GM12878 (cell line): ENCODE results near the gene ATP2A1. TPM values are rescaled to one million over a fixed set of nuclear protein-coding genes. Genes with fewer than 3 reads are reported as not detected.

ENCODE experiments used
- ATAC-seq: fragments of 200-7000 bp; cut with Tn5 transposase; 3 replicates; pipeline ENCODE4 v1.9.1; 2020; ENCODE audit warnings: mild to moderate bottlenecking, moderate library complexity
- BruUV-seq: library from RNA; stranded (reverse); fragments of 400-500 nt; replicated peaks from 2 replicates; lab custom pipeline; 2021; lab: Mats Ljungman, UMichigan
- CTCF ChIA-PET: fragments of 300-600 bp; sonication (Branson Sonifier 250); formaldehyde crosslinking; extraction: SDS; loops from one replicate; lab custom pipeline; 2021; ENCODE audit warnings: inconsistent platforms; lab: Yijun Ruan, JAX
- POLR2A ChIA-PET: fragments of 350-600 bp; formaldehyde crosslinking; extraction: SDS; loops from one replicate; lab custom pipeline; 2021; ENCODE audit warnings: inconsistent platforms; lab: Charles Lee
- RAD21 ChIA-PET: fragments of 300-600 bp; sonication (Branson Sonifier 250); formaldehyde crosslinking; loops from one replicate; lab custom pipeline; 2023; ENCODE audit warnings: antibody characterized with exemption; ENCODE audit not compliant: unreplicated experiment; lab: Charles Lee
- SMC1A ChIA-PET: fragments of 300-600 bp; sonication (Branson Sonifier 250); formaldehyde crosslinking; loops from one replicate; lab custom pipeline; 2023; ENCODE audit not compliant: unreplicated experiment, uncharacterized antibody; lab: Charles Lee
- DNase-seq: peaks from one replicate; pipeline ENCODE4 v3.0.0-alpha.2; 2011; ENCODE audit warnings: low read depth, low spot score
- FAIRE-seq: peaks from 3 replicates; lab custom pipeline; 2011; peaks lifted over from hg19 to GRCh38; lab: Jason Lieb, UNC
- H2AFZ ChIP-seq: 2 replicates; pipeline ENCODE4 v1.6.0; 2011; ENCODE audit warnings: low read depth, low read length, control low read depth; ENCODE audit not compliant: control insufficient read depth
- H3K27ac ChIP-seq: 2 replicates; pipeline ENCODE4 v1.5.1; 2011; ENCODE audit warnings: control low read depth; ENCODE audit not compliant: control insufficient read depth, insufficient read depth
- H3K27me3 ChIP-seq, 2 experiments: replicated peaks in 1 of 2; 2 replicates each; pipeline versions ENCODE4 v1.6.0 to v1.6.1; 2011; ENCODE audit warnings: low read length in 1 of 2; ENCODE audit not compliant: control insufficient read depth in 2 of 2, insufficient read depth in 2 of 2
- H3K36me3 ChIP-seq, 2 experiments: 2 replicates each; pipeline ENCODE4 v1.5.1; 2011; ENCODE audit warnings: low read length in 1 of 2; ENCODE audit not compliant: control insufficient read depth in 2 of 2, insufficient read depth in 2 of 2
- H3K4me1 ChIP-seq: 2 replicates; pipeline ENCODE4 v1.6.1; 2011; ENCODE audit warnings: mild to moderate bottlenecking, low read length, moderate library complexity, mixed read lengths; ENCODE audit not compliant: control insufficient read depth, insufficient read depth
- H3K4me2 ChIP-seq: 2 replicates; pipeline ENCODE4 v1.6.0; 2011; ENCODE audit warnings: control low read depth; ENCODE audit not compliant: control insufficient read depth, insufficient read depth
- H3K4me3 ChIP-seq: fragments of 200-600 bp; sonication (generic); 2 replicates; pipeline ENCODE4 v1.5.1; 2016
- H3K79me2 ChIP-seq: 2 replicates; pipeline ENCODE4 v1.6.0; 2011; ENCODE audit warnings: low read length; ENCODE audit not compliant: control insufficient read depth, insufficient read depth
- H3K9ac ChIP-seq: 2 replicates; pipeline ENCODE4 v1.8.0; 2011; ENCODE audit warnings: low read length, control low read depth, mixed read lengths; ENCODE audit not compliant: control insufficient read depth, insufficient read depth
- H3K9me3 ChIP-seq: replicated peaks from 3 replicates; pipeline ENCODE4 v1.5.1; 2011; ENCODE audit warnings: mild to moderate bottlenecking, low read length; ENCODE audit not compliant: control insufficient read depth, insufficient read depth
- H4K20me1 ChIP-seq: 2 replicates; pipeline ENCODE4 v1.6.0; 2011; ENCODE audit not compliant: control insufficient read depth, insufficient read depth
- DPF2 ChIP-seq: fragments of 450-650 bp; IDR thresholded peaks from 2 replicates; pipeline ENCODE4 v1.6.1; 2017; ENCODE audit warnings: mild to moderate bottlenecking
- EGR1 ChIP-seq, 2 experiments: IDR thresholded peaks; 1 replicate in 1 of 2; 2 replicates in 1 of 2; pipeline ENCODE4 v1.6.1; 2011 to 2012; ENCODE audit warnings: low read depth in 2 of 2, low read length in 2 of 2, borderline replicate concordance in 1 of 2, mild to moderate bottlenecking in 1 of 2, moderate library complexity in 1 of 2
- FOXK2 ChIP-seq: fragments of 450-650 bp; IDR thresholded peaks from 2 replicates; pipeline ENCODE4 v1.6.1; 2017; ENCODE audit warnings: mild to moderate bottlenecking, moderate library complexity
- GABPA ChIP-seq: IDR thresholded peaks from 2 replicates; pipeline ENCODE4 v1.6.1; 2014; ENCODE audit warnings: antibody characterized with exemption, low read depth, mild to moderate bottlenecking, inconsistent platforms
- JUND ChIP-seq: IDR thresholded peaks from 2 replicates; pipeline ENCODE4 v1.6.1; 2012; ENCODE audit warnings: low read depth, mild to moderate bottlenecking, low read length, improper control_type of control experiment, moderate library complexity
- NFYA ChIP-seq: IDR thresholded peaks from 2 replicates; pipeline ENCODE4 v1.6.1; 2011; ENCODE audit warnings: low read depth, mild to moderate bottlenecking, low read length, improper control_type of control experiment, borderline replicate concordance
- NR2C1 ChIP-seq: fragments of 450-650 bp; IDR thresholded peaks from 2 replicates; pipeline ENCODE4 v1.6.1; 2017; ENCODE audit warnings: antibody characterized with exemption, mild to moderate bottlenecking, moderate library complexity
- PML ChIP-seq: IDR thresholded peaks from 2 replicates; pipeline ENCODE4 v1.6.1; 2012; ENCODE audit warnings: low read length, inconsistent platforms
- POU2F2 ChIP-seq: IDR thresholded peaks from 3 replicates; pipeline ENCODE4 v1.6.1; 2011; ENCODE audit warnings: low read depth, mild to moderate bottlenecking, low read length, borderline replicate concordance
- RB1 ChIP-seq: fragments of 450-650 bp; formaldehyde crosslinking; IDR thresholded peaks from 2 replicates; pipeline ENCODE4 v1.6.1; 2017; ENCODE audit warnings: mild to moderate bottlenecking, borderline replicate concordance
- RBBP5 ChIP-seq: fragments of 200-600 bp; sonication (generic); conservative IDR thresholded peaks from 2 replicates; pipeline ENCODE4 v1.6.1; 2016
- SRF ChIP-seq, 2 experiments: IDR thresholded peaks; 2 replicates each; pipeline ENCODE4 v1.6.1; 2011; ENCODE audit warnings: low read depth in 2 of 2, low read length in 2 of 2, mild to moderate bottlenecking in 1 of 2, moderate library complexity in 1 of 2
- STAT1 ChIP-seq: fragments of 450-650 bp; conservative IDR thresholded peaks from 2 replicates; pipeline ENCODE4 v1.6.1; 2014; ENCODE audit warnings: antibody characterized with exemption, mild to moderate bottlenecking
- YY1 ChIP-seq: IDR thresholded peaks from 2 replicates; pipeline ENCODE4 v1.6.1; 2011; ENCODE audit warnings: low read depth, mild to moderate bottlenecking, low read length
- ZNF217 ChIP-seq: fragments of 450-650 bp; IDR thresholded peaks from 2 replicates; pipeline ENCODE4 v1.6.1; 2017; ENCODE audit warnings: antibody characterized with exemption, mild to moderate bottlenecking
- ZNF384 ChIP-seq: IDR thresholded peaks from 2 replicates; pipeline ENCODE4 v1.6.1; 2012; ENCODE audit warnings: low read depth, mild to moderate bottlenecking, low read length, improper control_type of control experiment, borderline replicate concordance
- WGBS: methylation state at CpG from one replicate; pipeline ENCODE4 v1.1.6; 2016; ENCODE audit warnings: low lambda C conversion rate; ENCODE audit not compliant: insufficient replicate concordance, insufficient coverage; ENCODE audit errors: missing lambda C conversion rate; 5-methylcytosine and 5-hydroxymethylcytosine counted together
- in situ Hi-C: fragments of 300-500 bp; cut with MboI; formaldehyde crosslinking; loops from 9 replicates; pipeline ENCODE4 v1.14.3; 2018; ENCODE audit warnings: mixed read lengths
- intact Hi-C: fragments of 100-400 bp; cut with micrococcal nuclease; formaldehyde crosslinking; loops from one replicate; pipeline ENCODE4 v1.14.2; 2022; ENCODE audit not compliant: unreplicated experiment
- polyA plus RNA-seq, 11 experiments: library from polyadenylated mRNA; depleted of rRNA in 4 of 11; unstranded in 6 of 11; stranded (reverse) in 5 of 11; fragments of >200 nt; fragmentation: Nextera tagmentation in 4 of 11; fragmentation: Illumina TruSeq in 1 of 11; extraction: Ambion mirVana in 4 of 11; extraction: Trizol in 1 of 11; gene quantifications; 1 replicate in 1 of 11; 2 replicates in 10 of 11; pipeline versions ENCODE4 v1.2.1 to v1.2.3, GENCODE V29; 2011 to 2016; ENCODE audit warnings: inconsistent platforms in 2 of 11, missing spikeins in 2 of 11, low read depth in 1 of 11
- total RNA-seq, 4 experiments: library from RNA; depleted of rRNA in 3 of 4; stranded (reverse); fragments of >200 nt in 3 of 4; fragmentation: Illumina TruSeq in 1 of 4; extraction: Trizol in 1 of 4; gene quantifications; 2 replicates each; pipeline versions ENCODE4 v1.2.1 to v1.2.3, GENCODE V29; 2013 to 2021
- TF ChIP-seq, protein P1 (sequence below): fragments of 450-650 bp; IDR thresholded peaks from 2 replicates; pipeline ENCODE4 v1.6.1; 2017; ENCODE audit warnings: antibody characterized with exemption, mild to moderate bottlenecking, moderate library complexity
- TF ChIP-seq, protein P2 (sequence below): fragments of 450-650 bp; formaldehyde crosslinking; IDR thresholded peaks from 2 replicates; pipeline ENCODE4 v1.4.0; 2022; ENCODE audit warnings: mild to moderate bottlenecking, moderate library complexity

Gene ATP2A1
- total and polyA plus RNA-seq, 10 of the 15 experiments (the other 5 are each of a cell fraction or from before 2014, with no cell fraction given), result 0.13 to 1.7 (median 0.88) TPM

GRCh38 chr16:28930203-28930602 is 51.9 kb downstream of the ATP2A1 start (continued):
- TF ChIP-seq ZNF217 (no peak), PML (no peak), NR2C1 (no peak)

GRCh38 chr16:28930652-28931051 is 52.4 kb downstream of the ATP2A1 start:
- ATAC-seq, result peak; percentile 65
- Histone ChIP-seq H2AFZ (peak overlapping the region; percentile 40), H3K36me3 (0 out of 4 replicates have a peak, but pooled peaks cover 0 to 3% of the 10 kb centered on the region in 2 experiments), H3K27ac (peak overlapping the region; percentile 92), H3K4me1 (peaks cover 16% of the 10 kb centered on the region), H3K79me2 (peaks cover 21% of the 10 kb centered on the region), H3K4me2 (peak overlapping the region; percentile 95), H3K9me3 (no peaks in the 10 kb centered on the region), H3K9ac (peak overlapping the region; percentile 17; the same call in 1 of the 2 replicates), H3K27me3 (no peaks in the 10 kb centered on the region), H4K20me1 (no peaks in the 10 kb centered on the region), H3K4me3 (no peak overlapping the region)
- in situ Hi-C loops, result no loop called here
- peak; percentile 41 for FAIRE-seq
- DNase-seq, result peak; percentile 86
- 3% methylated on average over 3 of the region's 3 CpGs for whole genome bisulfite sequencing
- ChIA-PET CTCF (interaction anchor here (0.6 to 7.2 kb wide), 3 partner anchors 14 to 609 kb away, joined by 3 to 136 read pairs (median 8); partner anchors contain the start of gene SH2B1), POLR2A (interaction anchor here (0.5 kb wide), 1 partner anchor 37 kb away, joined by 4 read pairs; no protein-coding TSS in a partner anchor), SMC1A (interaction anchor here (0.6 to 4.2 kb wide), 3 partner anchors 13 to 912 kb away, joined by 3 to 52 read pairs (median 4); no protein-coding TSS in a partner anchor), RAD21 (interaction anchor here (1.5 to 4.5 kb wide), 5 partner anchors 13 to 107 kb away, joined by 4 to 46 read pairs (median 7); partner anchors contain the start of genes ATP2A1 and NFATC2IP)
- intact Hi-C loops, result loop anchor here (5.0 kb wide), 1 partner anchor 53 kb away; the partner anchor contains the start of gene ATP2A1
- BruUV-seq, result no TSS peak
- TF ChIP-seq FOXK2 (no peak), YY1 (no peak), DPF2 (peak; percentile 73), RB1 (0 out of 2 replicates have a peak, but pooled peaks have one; percentile 41), JUND (no peak), NFYA (no peak), RBBP5 (no peak), STAT1 (no peak), SRF (IDR thresholded peaks at IDR 0.05; ENCODE audit: low read depth in 2 of 2, low read length in 2 of 2) (no peak), POU2F2 (0 out of 3 replicates have a peak, but pooled peaks have one; percentile 22), PML (no peak), ZNF384 (no peak), GABPA (no peak), EGR1 (IDR thresholded peaks at IDR 0.05; ENCODE audit: borderline replicate concordance in 1 of 2, low read depth in 2 of 2, low read length in 2 of 2) (no peak)
- TF ChIP-seq, protein P1, sequence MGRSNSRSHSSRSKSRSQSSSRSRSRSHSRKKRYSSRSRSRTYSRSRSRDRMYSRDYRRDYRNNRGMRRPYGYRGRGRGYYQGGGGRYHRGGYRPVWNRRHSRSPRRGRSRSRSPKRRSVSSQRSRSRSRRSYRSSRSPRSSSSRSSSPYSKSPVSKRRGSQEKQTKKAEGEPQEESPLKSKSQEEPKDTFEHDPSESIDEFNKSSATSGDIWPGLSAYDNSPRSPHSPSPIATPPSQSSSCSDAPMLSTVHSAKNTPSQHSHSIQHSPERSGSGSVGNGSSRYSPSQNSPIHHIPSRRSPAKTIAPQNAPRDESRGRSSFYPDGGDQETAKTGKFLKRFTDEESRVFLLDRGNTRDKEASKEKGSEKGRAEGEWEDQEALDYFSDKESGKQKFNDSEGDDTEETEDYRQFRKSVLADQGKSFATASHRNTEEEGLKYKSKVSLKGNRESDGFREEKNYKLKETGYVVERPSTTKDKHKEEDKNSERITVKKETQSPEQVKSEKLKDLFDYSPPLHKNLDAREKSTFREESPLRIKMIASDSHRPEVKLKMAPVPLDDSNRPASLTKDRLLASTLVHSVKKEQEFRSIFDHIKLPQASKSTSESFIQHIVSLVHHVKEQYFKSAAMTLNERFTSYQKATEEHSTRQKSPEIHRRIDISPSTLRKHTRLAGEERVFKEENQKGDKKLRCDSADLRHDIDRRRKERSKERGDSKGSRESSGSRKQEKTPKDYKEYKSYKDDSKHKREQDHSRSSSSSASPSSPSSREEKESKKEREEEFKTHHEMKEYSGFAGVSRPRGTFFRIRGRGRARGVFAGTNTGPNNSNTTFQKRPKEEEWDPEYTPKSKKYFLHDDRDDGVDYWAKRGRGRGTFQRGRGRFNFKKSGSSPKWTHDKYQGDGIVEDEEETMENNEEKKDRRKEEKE, result no peak
- TF ChIP-seq, protein P2, sequence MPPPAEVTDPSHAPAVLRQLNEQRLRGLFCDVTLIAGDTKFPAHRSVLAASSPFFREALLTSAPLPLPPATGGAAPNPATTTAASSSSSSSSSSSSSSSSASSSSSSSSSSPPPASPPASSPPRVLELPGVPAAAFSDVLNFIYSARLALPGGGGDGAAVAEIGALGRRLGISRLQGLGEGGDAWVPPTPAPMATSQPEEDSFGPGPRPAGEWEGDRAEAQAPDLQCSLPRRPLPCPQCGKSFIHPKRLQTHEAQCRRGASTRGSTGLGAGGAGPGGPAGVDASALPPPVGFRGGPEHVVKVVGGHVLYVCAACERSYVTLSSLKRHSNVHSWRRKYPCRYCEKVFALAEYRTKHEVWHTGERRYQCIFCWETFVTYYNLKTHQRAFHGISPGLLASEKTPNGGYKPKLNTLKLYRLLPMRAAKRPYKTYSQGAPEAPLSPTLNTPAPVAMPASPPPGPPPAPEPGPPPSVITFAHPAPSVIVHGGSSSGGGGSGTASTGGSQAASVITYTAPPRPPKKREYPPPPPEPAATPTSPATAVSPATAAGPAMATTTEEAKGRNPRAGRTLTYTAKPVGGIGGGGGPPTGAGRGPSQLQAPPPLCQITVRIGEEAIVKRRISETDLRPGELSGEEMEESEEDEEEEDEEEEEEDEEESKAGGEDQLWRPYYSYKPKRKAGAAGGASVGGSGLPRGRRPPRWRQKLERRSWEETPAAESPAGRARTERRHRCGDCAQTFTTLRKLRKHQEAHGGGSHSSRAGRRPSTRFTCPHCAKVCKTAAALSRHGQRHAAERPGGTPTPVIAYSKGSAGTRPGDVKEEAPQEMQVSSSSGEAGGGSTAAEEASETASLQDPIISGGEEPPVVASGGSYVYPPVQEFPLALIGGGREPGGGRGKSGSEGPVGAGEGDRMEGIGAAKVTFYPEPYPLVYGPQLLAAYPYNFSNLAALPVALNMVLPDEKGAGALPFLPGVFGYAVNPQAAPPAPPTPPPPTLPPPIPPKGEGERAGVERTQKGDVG (CRISPR knock-in tag), result no peak
